ENCODE results near the gene SEC14L5.
"Not testable (repeated sequence)": the region's sequence is repeated elsewhere in the genome, so short reads cannot be mapped to it uniquely, and the experiment has no call there.

The SEC14L5 gene

DNA sequence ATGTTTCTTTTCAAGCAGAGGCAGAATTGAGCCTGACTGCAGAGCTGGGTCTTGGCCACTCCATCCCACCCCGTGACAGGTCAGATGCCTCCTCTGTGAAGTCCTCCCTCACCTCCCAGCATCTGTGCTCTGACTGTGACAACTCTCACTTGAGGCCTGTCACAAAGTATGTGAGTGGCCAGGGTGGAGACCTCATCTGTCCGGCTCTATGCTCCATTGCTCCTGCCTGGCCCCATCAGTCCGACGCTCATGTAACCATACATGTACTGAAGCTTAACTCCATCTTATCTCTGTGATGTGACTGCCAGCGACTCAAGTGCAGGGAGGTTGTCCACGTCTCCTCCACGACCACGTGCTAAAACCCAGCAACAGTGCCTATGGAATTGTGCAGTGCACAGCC lies 24.7 kb upstream of the SEC14L5 start:
- no peak for DNase-seq

DNA sequence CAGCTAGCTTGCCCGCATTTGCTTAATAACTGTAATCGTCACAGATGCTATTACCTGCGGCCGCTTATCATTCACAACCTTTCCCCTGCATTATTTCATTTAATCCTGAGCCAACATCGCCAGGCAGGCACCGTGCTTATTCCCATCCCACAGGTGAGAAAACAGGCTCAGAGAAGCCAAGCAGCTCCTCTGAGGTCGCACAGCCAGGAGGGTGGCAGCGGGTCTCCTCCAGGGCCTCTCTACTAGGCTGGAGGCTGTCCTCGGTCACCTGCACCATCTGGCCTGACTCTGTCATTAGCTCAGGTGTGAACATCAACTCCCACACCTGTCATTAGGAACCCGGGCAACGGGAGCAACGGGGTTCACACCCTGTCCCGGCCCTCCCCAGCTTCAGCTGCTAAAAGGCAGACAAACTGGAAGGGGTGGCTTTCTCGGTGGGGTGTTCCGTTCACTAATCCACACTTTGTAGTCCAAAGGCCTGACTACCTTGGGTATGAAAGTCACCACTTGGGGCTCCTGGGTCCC lies 24.2 kb upstream of the SEC14L5 start:
- no peak for DNase-seq

DNA sequence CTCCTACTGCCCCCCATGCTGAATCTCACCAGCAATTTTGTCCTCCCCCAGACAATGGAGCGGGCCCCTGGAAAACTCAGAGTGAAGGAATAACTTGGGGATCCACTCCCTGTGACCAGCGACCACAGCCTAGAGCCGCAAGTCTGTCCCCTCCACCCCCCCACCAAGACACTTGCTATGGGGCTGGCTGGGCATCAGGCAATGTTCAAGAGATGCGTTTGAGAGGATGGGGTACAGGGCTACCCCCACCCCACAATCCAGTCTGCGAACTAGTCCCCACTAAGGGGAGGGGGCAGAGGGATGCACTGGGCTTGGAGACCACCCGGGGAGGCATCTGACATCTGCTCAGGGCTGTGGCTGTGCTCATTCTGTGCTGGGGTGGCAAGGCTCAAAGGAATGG lies 23.5 kb upstream of the SEC14L5 start:
- no peak for DNase-seq

DNA sequence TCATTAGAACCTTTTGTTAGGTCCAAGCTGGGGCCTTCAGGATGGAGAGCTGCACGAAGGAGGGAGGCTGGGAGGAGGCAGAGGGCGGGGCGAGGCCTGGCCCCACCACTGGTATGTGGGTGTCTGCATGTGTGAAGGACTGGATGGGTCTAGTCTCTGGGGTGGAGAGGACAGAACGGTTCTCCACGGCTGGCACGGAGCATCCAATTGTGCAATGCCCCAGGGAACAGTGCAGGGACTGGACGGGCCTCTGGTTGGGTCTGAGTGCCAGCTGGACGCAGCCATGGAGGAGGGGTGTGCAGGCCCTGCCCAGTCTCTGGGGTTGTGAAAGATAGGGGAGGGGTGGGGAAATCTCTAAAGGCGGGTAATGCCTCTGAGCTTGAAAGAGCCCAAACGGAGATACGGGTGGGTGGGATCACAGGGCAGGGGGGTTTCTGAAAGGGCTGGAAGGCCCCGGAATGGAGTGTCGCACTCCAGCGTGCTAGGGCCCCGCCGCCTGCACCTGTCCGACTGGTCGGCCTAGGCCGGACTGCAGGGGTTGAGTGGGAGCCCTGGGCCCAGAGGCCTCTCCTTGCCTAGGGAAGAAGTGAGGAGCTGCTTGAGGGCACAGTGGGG lies 22.8 kb upstream of the SEC14L5 start:
- DNase-seq, result no peak

DNA sequence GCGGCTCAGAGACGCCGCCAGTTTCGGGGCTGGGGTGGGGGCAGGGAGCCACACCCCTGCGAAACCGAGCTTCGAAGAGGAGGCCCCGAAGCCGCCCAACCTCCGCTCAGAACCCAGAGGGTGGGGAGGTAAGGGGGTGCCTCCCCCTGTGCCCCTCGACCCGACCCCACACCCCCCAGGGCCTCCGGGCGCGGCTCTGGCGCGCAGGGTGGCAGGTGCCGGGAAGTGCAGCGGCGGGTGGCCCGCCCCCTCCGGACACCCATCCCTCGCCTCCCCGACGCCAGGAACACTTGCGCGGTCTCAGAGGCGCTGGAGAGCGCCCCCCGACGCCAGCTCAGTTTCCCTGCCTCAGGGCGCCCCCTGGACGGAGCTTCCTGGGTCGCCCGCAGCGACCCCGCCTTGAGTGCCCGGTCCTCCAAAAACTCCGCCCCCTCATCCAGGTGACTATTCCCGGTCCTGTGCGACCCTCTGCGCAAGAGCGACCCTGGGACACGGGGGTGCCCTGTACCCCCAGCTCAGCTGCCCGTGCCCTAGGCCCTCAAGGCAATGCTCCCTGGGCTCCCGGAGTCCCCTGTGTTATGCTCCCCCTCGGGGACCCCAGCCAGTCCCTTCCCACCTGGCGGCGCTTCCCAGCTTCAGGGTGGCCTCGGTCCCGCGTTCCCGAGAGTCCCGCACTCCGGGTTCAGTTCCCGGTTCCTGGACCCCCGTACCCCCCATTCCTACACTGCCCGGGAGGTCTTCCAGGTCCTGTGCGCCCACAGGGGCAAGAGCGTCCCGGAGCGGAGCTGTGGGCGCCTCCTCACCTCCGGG lies 21.7 kb upstream of the SEC14L5 start:
- DNase-seq, result no peak

DNA sequence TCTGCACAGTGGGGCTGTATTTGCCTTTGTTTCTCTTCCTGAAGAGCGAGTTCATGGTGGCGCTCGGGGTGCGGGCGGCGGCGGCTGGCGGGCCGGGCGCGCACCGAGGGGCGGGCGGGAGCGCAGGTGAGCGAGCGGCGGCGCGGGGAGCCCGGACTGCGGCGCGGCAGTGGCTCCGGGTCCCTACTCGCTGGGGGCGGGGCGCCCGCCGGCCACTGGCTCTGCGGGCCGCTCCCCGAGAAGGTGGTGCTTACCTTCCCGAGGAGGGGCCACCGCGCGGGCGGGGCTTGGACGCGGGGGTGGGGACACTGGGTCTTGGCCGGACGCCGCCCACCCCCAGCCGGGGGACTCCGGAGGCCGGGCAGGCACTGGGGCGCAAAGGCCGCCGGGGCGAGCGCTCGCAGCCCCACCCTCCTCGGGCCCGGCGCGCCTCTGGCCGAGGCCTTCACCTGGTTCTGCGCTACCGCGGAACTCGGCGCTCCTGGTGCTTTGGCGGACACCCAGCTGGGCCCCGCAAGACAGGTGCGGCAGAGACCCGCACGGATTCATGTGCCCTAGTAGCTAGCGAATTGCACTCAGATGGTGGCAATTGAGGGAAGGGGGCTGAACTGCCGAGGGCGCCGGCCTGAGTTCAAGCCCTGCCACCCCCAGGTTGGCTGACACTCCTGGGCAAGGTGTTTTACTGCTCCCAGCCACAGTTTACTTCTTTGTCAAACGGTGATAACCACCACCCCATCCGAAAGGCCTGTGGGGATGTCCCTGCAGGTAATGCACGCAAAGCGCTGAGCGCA lies 20.9 kb upstream of the SEC14L5 start, which contains the start of gene PPL:
Gene PPL (minus strand): TSS at position 158 of the 791 bp plus-strand sequence. CDS start 103 bp downstream, at position 55.
- DNase-seq, result no peak

DNA sequence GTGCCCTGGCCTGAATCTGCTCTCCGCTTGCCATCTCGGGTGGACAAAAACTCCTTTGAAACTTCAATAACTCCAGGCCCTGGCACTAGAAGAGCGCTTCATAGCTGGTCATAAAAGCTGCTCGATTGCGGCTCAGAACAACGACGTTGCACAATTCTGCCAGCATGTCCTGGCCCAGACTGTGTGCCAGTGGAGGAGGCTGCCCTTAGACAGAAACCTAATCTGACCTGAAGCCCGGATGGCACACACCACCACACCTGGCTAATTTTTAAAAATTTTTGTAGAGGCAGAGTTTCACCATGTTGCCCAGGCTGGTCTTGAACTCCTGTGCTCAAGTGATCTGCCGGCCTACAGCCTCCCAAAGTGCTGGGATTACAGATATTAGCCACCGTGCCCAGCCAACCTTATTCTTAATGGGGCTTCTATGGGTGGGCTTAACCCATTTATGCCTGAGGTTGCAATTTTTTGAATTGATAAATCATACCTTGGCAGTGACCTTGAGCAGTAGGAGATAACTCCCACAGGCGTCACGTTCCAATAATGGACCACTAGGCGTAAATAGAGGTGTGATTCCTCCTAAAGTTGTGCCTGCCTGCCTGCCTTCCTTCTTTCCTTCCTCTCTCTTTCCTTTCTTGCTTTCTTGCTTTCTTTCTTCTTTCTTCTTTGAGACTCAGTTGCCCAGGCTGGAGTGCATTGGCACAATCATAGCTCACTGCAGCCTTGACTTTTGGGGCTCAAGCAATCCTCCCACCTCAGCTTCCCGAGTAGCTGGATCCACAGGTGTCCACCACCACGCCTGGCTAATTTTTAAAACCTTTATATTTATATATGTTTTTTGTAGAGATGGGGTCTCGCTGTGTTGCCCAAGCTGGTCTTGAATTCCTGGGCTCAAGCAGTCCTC lies 20.1 kb upstream of the SEC14L5 start:
- DNase-seq, result no peak

DNA sequence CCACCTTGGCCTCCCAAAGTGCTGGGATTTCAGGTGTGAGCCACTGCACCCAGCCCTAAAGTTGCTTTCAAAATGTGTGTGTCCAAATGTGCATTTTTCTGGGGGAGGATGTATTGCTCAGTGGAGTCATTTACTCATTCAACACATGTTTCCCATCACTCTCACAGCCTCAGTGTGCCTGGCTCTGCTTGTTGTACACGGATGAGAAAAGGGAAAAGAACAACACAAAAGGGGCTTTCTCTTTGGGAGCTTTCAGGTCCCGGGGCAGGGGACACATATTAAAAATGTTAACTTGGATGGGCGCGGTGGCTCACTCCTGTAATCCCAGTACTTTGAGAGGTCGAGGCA lies 19.5 kb upstream of the SEC14L5 start:
- DNase-seq, result no peak

DNA sequence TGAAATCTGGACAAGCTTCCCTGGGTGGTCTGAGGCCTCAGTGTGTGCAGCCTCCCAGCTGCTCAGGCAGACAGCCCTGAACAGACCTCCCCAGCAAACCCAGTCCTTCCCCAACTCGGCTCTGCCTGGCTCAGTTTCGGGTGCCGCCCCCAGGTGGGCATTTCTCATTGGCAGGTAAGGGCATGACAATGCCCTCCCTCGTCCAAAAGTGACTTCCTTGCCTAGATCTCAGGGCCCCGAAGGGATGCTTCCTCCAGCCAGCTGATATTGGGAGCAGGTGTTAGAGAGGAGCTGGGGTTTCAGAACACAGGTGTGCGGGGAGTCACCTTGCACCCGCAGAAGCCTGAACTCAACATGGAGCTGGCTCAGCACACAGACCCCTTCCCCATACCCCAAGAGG lies 17.4 kb upstream of the SEC14L5 start:
- no peak for DNase-seq

DNA sequence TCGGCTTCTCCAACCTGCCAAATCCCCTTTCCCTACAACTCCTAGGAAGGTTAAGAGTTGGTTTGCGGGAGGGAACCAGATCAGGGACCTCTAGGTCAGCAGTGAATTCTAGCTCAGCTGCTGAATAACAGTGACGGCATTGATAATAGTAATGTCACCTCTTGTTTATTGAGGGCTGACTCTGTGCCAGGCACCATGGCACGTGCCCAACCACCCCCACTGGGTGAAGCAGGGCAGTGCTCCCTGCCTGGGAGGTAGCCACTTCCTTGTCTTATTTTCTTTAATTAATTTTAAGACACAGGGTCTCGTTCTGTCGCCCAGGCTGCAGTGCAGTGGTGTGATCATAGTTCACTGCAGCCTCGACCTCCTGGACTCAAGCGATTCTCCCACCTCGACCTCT lies 15.6 kb upstream of the SEC14L5 start:
- no peak for DNase-seq

DNA sequence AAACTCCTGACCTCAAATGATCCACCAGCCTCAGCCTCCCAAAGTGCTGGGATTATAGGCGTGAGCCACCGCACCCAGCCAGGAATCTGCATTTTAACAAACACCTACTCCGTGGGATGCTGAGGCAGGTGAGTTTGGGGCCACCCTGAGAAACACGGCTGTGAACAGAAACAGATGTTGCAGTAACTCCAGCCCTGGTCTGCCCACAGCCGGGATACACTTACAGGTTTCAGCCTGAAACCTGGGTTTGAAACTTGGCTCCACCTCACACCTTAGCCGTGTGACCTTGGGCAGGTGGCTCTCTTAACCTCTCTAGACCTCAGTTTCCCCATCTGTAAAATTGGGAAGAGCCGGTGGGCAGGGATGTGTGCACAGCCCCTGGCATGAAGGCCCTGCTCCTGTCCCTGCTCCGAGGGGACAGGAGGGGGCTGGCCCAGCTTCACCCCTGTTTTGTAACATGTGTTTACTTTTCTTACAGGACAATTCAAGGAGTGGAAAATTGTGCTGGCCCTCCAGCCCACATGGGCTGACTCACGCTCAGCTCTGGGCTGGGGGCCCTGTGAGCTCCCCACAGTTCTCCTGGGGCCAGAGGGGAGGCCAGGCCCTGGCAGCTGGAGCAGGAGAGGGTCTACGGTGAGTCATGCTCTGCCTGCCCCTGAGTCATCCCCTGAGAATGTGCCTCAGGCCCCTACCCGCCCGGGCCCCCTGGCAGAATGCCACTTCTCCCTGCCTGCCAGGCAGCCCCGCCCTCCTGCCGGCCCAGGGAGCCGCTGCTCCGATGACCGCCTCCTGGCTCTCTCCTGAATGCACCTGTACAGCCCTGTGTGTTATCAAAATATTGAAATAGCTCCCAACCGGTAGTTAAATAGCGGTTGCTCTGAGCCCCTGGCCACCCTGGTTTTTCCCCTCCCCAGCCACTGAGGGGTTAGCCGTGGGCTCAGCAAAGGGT lies 13.5 kb upstream of the SEC14L5 start:
- DNase-seq, result peak; percentile 58

DNA sequence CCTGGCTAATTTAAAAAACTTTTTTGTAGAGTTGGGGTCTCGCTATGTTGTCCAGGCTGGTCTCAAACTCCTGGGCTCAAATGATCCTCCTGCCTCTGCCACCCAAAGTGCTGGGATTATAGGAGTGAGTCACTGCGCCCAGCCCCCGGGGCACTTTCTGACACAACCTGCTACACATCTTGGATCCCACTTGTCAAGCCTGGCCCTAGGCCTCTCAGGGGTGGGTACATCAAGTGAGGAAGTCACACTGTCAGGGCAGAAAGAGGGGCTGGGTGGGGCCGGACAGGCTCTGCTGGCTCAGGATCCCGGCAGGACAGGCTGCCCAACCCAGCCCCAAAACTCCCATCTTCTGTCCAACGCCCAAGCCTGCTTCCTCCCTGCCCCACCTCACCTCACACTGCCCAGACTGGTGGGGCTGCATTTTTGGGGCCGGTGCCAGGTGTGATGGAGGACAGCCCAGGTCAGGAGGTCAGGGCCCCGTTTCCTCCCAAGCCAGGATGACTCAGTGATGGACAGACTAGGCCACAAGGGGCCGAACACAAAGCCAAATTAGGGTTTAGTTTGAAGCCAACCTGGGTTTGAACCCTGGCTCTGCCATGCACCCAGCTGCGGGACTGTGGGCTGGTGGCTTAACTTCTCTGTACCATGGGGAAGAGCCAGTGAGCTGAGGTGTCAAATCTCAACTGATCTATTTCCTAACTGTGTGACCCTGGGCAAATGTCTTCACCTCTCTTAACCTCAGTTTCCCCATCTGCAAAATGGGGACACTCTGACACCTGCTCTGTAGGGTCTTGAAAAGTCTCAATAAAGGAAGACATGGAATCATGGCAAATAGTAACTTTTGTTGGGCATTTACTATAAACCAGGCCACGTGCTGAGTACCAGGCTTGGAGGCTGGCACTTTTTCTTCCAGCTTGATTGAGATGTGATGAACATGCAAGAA lies 12.3 kb upstream of the SEC14L5 start:
- no peak for DNase-seq

DNA sequence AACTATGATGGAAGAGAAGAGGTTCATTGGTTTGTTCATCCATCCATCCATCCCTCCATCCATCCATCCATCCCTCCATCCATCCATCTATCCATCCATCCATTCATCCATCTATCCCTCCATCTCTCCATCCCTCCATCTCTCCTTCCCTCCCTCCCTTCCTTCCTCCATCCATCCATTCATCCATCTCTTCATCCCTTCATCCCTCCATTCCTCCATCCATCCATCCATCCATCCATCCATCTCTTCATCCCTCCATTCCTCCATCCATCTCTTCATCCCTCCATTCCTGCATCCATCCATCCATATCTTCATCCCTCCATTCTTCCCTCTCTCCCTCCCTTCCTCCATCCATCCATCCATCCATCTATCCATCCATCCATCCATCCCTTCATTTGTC lies 11.2 kb upstream of the SEC14L5 start:
- DNase-seq, result no peak

DNA sequence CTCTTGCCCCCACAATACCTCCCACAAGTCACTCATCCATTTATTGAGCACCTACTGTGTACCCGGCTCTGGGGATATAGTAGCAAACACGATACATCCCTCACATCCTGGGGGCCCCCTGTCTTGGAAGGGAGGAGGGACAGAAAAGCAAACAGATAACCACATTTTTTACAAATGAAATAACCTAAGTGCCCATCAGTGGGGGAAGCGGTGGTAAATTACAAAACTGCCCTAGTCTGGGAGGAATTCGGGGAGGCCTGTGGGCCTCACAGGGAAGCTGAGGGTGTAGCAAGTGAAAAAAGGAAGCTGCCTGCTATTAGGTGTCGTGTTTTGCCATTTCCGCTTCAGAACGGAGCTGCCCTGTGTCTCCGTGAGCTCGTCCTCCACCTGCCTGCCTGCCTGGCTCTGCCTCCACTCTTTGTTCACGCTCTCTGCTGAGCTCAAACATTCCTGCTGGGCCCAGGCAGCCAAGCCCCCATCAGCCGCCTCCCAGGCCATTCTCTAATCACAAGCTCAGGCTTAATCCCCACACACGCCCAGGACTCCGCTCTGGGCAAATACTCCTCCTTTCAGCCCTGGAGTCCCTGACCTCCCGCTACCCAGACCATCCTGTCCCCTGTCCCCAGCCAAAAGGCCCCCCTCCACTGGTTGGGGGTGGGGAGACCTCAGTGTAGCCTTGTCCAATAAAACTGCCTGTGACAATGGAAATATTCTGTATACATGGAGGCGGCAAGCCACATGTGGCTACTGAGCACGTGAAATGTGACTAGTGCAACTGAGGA lies 10.2 kb upstream of the SEC14L5 start:
- DNase-seq, result no peak

DNA sequence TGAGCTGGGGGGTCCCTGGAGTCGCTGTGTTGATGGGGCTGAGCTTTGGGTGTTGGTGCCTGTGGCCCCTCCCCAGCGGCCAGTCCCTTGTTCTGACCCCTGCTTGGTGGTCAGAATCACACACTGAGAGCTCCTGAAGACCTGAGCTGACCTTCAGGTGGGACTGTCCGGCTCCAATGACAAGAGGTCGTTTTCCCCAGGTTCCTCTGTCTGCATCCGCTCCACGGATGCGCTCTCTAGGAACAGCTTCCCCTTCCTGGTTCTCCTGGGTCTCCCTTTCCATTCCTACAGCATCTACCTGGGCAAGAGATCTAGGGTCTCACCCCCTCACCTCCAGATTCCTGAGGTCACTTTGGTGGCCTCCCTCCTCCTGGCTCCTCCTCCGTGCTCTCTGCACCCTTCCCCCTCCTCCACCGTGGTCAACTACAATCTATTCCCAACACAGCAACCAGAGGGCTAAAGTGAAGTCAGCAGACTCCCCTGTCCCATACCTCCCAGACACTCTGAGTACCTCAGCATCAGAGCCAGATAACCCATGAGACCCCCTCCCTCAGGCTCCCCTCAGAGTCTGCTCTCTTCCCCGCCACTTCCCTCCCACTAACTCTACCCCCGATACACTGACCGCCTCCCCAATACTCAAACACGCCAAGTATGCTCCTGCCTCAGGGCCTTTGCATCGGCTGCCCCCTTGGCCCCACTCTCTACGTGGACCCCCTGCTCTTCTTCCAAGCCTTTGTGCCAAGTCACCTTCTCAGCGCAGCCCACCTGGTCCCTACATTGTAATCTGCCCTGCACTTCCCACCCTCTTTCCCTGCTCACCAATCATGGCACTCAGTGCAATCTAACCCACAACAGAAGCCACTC lies 9.0 kb upstream of the SEC14L5 start:
- DNase-seq, result no peak

DNA sequence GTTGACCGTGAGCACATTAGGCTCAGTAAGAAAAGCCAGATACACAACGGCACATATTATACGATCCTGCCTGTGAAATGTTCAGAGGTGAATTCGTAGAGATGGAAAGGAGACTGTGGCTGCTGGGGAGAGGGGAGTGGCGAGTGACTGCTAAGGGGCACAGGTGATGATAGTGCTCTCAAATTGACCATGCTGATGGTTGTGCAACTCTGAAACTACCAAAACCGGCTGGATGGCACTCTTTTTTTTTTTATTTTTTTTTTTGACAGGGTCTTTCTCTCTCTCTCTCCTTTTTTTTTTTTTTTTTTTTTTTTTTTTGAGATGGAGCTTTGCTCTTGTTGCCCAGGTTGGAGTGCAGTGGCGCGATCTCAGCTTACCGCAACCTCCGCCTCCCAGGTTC lies 8.1 kb upstream of the SEC14L5 start:
- no peak for DNase-seq

DNA sequence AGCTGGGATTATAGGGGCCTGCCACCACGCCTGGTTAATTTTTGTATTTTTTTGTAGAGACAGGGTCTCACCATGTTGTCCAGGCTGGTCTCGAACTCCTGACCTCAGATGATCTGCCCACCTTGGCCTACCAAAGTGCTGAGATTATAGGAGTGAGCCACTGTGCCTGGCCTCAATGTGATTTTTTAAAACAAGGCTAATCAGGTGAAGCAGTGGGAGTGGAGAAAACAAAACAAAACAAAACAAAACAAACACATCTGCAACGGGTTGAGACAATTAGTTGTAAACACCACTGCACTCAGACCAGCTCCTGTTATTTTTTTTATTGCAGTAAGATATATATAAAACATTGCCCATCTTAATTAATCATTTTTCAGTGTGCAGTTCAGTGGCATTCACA lies 6.5 kb upstream of the SEC14L5 start:
- not testable (repeated sequence) for DNase-seq

DNA sequence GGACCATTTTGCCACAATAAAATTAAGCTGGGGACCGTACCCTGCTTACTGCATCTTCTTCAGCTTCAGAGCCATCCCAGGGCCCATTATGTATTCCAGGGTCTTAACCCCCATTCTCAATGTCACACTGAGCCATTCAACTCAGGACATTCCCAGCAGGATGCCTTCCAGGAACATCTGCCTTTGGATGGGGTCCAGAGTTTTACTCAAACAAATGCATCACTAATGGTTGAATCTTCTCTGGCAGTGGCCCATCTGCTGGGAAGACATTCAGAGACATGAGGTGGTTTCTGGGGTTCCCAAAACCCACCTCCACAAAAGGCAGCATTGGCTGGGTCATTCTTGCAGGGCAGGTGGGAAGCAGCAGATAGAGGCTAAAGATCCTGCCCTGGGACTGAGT lies 3.4 kb upstream of the SEC14L5 start:
- DNase-seq, result no peak

DNA sequence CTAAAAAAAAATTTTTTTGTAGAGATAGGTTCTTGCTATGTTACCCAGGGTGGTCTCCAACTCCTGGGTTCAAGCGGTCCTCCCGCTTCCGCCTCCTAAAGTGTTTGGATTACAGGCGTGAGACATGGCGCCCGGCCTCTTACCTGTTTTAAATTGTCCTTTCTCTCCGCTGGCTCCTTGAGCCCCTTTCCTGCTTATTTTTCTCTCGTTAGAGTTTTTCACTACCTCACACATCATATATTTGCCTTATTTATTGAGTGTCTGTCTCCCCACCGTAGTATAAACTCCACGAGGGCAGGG lies 760 bp upstream of the SEC14L5 start:
- DNase-seq, result no peak
